ENCODE data around the gene ASXL1.
A peak's percentile ranks its signal among the peaks of the same experiment; 100 is the strongest.

The ASXL1 gene

DNA sequence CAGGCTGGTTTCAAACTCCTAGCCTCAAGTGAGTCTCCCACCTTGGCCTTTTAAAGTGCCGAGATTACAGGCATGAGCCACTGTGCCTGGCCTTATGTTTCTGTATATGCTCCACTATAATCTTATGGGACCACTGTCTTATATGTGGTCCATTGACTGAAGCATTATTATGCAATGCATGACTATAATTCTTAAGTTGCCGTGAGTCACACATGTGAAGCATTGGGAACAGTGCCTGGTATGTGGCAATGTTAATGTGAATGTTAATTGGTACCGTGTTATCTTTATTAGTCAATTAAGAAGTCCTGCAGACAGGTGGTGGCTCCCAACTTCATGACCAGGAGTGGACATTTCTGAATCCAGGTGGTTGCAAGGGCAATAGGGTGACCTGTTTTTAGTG lies 14.7 kb upstream of the ASXL1 start:
- Histone ChIP-seq H3K27ac (ENCODE audit: poor library complexity, severe bottlenecking) (no peak overlapping the region), H3K27me3 (ENCODE audit: insufficient read depth, poor library complexity, severe bottlenecking) (no peaks in the 10 kb centered on the region), H3K4me3 (ENCODE audit: severe bottlenecking) (no peak overlapping the region), H3K36me3 (ENCODE audit: low read depth) (no peaks in the 10 kb centered on the region), H3K4me1 (ENCODE audit: insufficient read depth, poor library complexity, severe bottlenecking) (peaks cover 19% of the 10 kb centered on the region), H3K9me3 (ENCODE audit: severe bottlenecking) (no peaks in the 10 kb centered on the region)
- DNase-seq (ENCODE audit: low spot score) (peak; percentile 68), ATAC-seq (ENCODE audit: low read depth) (peak; percentile 78)
- TF ChIP-seq, protein P1, sequence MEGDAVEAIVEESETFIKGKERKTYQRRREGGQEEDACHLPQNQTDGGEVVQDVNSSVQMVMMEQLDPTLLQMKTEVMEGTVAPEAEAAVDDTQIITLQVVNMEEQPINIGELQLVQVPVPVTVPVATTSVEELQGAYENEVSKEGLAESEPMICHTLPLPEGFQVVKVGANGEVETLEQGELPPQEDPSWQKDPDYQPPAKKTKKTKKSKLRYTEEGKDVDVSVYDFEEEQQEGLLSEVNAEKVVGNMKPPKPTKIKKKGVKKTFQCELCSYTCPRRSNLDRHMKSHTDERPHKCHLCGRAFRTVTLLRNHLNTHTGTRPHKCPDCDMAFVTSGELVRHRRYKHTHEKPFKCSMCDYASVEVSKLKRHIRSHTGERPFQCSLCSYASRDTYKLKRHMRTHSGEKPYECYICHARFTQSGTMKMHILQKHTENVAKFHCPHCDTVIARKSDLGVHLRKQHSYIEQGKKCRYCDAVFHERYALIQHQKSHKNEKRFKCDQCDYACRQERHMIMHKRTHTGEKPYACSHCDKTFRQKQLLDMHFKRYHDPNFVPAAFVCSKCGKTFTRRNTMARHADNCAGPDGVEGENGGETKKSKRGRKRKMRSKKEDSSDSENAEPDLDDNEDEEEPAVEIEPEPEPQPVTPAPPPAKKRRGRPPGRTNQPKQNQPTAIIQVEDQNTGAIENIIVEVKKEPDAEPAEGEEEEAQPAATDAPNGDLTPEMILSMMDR (IDR thresholded peaks at IDR 0.05; ENCODE audit: poor library complexity, severe bottlenecking), result no peak

DNA sequence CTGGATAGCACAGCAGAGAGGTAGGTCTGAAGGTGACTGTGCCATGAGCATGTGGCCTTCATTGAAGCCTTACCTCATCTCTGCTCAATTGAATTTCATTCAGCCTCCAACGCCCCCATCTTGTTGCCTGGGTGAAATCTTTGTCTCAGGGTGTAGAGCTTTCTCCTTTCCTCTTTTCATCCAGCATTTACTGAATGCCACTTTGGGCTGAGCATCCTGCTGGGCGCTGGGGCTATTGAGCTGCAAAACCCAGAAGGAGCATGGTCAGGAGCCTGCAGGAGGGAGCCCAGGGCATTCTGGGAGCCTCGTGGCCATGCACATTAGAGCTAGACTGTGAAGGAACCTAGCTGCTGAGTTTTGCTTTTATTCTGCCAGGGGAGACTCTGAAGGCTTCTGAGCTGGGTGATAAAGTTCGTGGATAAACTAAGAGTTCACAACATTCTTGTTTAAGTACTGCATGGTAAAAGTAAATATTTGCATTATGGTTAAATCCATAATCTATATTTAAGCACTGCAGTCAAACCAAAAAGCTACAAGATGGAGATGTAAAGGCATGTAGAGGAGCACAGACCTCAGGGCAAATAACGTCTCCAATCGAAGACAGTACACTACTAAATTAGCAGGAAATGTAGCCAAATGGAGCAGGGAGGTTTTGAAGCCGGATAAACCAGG lies 13.2 kb upstream of the ASXL1 start:
- Histone ChIP-seq H3K4me3 (ENCODE audit: severe bottlenecking) (no peak overlapping the region), H3K27ac (ENCODE audit: poor library complexity, severe bottlenecking) (no peak overlapping the region), H3K9me3 (ENCODE audit: severe bottlenecking) (no peaks in the 10 kb centered on the region), H3K4me1 (ENCODE audit: insufficient read depth, poor library complexity, severe bottlenecking) (peaks cover 20% of the 10 kb centered on the region), H3K27me3 (ENCODE audit: insufficient read depth, poor library complexity, severe bottlenecking) (no peaks in the 10 kb centered on the region), H3K36me3 (ENCODE audit: low read depth) (no peaks in the 10 kb centered on the region)
- peak; percentile 57 for DNase-seq (ENCODE audit: low spot score)
- TF ChIP-seq, protein P1 (IDR thresholded peaks at IDR 0.05; ENCODE audit: poor library complexity, severe bottlenecking), result no peak
- ATAC-seq (ENCODE audit: low read depth), result no peak

DNA sequence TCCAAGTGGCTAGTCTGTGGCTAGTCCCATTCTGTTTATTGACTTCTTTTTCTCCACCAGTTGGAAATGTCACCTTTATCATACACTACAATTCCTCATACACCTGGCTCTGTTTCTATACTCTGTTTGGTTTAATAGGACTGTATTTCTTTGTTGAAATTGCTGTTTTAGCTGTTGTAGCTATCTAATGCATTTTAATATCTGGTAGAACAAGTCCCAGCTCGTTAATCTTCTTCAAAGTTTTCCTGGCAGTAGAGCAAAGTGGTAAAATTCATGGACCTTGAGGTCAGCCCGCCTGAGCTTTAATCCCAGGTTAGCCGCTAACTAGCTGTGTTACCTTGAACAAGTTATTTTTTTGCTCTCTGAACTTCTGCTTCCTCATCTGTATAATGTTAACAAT lies 9.9 kb upstream of the ASXL1 start:
- no peak for ATAC-seq (ENCODE audit: low read depth)
- TF ChIP-seq, protein P1 (IDR thresholded peaks at IDR 0.05; ENCODE audit: poor library complexity, severe bottlenecking), result no peak
- Histone ChIP-seq H3K27ac (ENCODE audit: poor library complexity, severe bottlenecking) (no peak overlapping the region), H3K36me3 (ENCODE audit: low read depth) (no peaks in the 10 kb centered on the region), H3K4me3 (ENCODE audit: severe bottlenecking) (no peak overlapping the region), H3K4me1 (ENCODE audit: insufficient read depth, poor library complexity, severe bottlenecking) (peaks cover 13% of the 10 kb centered on the region), H3K9me3 (ENCODE audit: severe bottlenecking) (no peaks in the 10 kb centered on the region), H3K27me3 (ENCODE audit: insufficient read depth, poor library complexity, severe bottlenecking) (no peaks in the 10 kb centered on the region)
- peak; percentile 22 for DNase-seq (ENCODE audit: low spot score)

DNA sequence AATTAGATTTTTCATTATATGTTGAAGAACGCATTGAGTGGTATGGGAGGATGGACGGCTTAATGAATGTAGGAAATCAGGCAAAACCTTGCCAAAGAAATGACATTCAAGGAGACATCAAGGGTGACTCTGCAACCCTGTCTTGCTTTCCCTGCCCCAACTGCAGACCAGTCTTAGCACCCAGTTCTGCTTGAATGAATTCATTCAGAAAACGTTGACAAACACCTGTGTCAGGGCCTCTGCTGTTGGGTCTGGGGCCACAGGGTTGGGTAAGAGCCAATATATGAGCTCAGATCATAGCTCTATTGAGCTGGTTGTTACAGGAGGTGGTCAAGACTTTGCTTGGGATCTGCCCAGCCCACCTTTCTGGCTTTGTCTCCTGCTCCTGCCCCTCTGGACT lies 7.7 kb upstream of the ASXL1 start:
- Histone ChIP-seq H3K27ac (ENCODE audit: poor library complexity, severe bottlenecking) (no peak overlapping the region), H3K27me3 (ENCODE audit: insufficient read depth, poor library complexity, severe bottlenecking) (no peaks in the 10 kb centered on the region), H3K9me3 (ENCODE audit: severe bottlenecking) (no peaks in the 10 kb centered on the region), H3K36me3 (ENCODE audit: low read depth) (no peaks in the 10 kb centered on the region), H3K4me1 (ENCODE audit: insufficient read depth, poor library complexity, severe bottlenecking) (peaks cover 18% of the 10 kb centered on the region), H3K4me3 (ENCODE audit: severe bottlenecking) (no peak overlapping the region)
- TF ChIP-seq, protein P1 (IDR thresholded peaks at IDR 0.05; ENCODE audit: poor library complexity, severe bottlenecking), result no peak
- peak; percentile 45 for DNase-seq (ENCODE audit: low spot score)
- ATAC-seq (ENCODE audit: low read depth), result no peak

DNA sequence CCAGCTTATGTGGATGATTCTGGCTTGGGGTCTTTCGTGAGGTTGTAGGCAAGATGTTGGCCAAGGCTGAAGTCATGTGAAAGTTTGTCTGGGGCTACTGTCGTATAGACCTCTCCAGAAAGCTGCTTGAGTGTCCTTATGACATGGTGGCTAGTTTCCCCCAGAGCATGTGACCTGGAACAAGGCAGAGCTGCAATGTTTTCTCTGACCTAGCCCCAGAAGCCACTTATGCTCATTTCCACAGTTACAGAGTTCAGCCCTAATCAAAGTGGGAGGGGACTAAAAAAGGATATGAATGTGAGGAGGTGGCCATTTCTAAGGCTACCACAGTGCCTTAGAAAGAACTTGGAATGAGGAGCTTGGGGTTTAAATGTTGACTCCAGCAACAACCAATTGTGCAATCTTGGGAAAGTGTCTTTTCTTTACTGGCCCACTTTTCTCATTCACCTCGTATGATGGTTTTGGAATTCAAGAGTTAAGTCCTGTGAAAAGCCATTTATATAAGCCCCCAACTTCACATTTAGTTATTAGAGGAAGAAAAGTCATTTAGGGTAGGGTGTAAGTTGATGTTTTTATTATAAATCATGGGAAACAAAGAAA lies 5.9 kb upstream of the ASXL1 start:
- no peaks in the 10 kb centered on the region for H3K36me3 ChIP-seq (ENCODE audit: low read depth)
- DNase-seq (ENCODE audit: low spot score) (peak; percentile 21), ATAC-seq (ENCODE audit: low read depth) (no peak)
- no peak overlapping the region for H3K27ac ChIP-seq (ENCODE audit: poor library complexity, severe bottlenecking)
- TF ChIP-seq, protein P1 (IDR thresholded peaks at IDR 0.05; ENCODE audit: poor library complexity, severe bottlenecking), result no peak
- no peaks in the 10 kb centered on the region for H3K27me3 ChIP-seq (ENCODE audit: insufficient read depth, poor library complexity, severe bottlenecking)
- H3K4me1 ChIP-seq (ENCODE audit: insufficient read depth, poor library complexity, severe bottlenecking), result peaks cover 30% of the 10 kb centered on the region
- no peak overlapping the region for H3K4me3 ChIP-seq (ENCODE audit: severe bottlenecking)
- no peaks in the 10 kb centered on the region for H3K9me3 ChIP-seq (ENCODE audit: severe bottlenecking)

Measured in RWPE2 (cell line).